HPDE6-E6E7 (cell line): ENCODE data around the gene KMT2E.

Experiments
- DNase-seq: peaks from one replicate; pipeline ENCODE4 v3.0.0; 2011; ENCODE audit warnings: missing footprints; ENCODE audit errors: extremely low spot score

The KMT2E gene

DNA sequence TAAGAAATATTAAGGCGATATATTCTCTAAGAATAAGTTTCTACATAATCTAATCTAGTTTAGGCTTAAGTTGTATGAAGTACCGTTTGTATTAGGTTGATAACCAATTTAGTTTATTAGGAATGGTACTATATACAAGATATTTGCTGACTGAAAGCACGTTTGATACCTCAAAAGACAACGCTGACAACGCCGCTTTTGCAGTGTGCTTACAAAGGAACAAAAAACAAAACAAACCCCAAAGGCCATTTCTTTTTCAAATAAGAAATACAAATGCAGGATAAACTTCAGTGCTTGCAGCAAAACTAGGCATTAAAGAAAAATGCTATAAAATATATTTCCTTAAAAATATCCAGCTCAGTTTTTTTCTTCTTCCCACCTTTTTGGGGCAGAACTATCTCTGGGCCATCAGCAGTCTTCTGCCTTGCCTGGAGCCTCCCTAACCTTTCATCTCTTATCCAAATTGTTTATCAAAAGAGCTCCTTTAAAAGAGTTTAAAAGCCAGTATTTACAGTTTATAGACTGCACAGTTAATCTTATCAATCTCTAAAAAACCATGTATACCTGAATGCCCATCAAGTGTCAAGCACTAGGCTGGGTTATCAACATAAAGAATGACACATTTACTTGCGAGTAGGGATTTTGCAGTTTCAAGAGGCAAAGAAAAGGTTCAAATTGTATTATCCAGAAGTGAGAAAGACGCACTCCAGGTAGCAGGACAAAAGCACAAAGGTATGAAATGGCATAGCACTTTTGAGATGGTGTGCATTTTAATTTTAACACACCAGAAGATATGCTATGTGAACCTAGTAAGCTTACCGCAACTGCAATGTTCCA is 4.1 kb upstream of the KMT2E start:
- no peak for DNase-seq

- DNase-seq: no peak
Measured at GRCh38 chr7:105010504-105011130, 3.4 kb upstream of the KMT2E start.

DNA sequence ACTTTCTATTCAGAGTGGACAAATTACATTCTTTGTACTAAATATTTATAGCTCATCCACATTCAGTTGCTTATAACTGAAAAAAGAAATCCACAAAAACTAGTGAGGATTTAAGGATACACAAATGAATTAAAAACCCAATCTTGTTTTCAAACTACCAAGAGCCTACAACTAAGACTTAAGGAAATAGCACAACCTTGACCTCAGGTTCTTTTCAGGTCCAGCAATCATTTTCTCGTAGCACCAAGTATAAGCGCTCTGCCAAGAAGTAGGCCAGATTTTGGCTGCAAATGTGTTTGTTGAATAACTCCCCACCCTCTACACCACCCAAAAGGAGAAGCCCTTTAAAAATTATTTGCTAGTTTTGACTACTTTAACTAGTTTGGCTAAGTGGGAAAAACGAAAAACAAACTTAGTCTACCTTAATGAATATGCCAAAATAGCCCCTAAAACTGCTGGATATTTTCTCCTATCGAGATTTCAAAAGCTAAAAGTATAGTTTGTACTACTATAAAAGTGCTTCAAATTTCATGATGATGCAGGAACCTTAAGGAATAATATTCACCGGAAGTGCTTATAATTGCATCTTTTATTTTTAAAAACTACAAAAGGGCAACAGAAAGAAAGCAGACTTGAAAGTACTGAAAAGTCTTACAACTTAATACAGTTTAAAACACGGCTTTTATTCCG is 2.7 kb upstream of the KMT2E start:
- no peak for DNase-seq

DNA sequence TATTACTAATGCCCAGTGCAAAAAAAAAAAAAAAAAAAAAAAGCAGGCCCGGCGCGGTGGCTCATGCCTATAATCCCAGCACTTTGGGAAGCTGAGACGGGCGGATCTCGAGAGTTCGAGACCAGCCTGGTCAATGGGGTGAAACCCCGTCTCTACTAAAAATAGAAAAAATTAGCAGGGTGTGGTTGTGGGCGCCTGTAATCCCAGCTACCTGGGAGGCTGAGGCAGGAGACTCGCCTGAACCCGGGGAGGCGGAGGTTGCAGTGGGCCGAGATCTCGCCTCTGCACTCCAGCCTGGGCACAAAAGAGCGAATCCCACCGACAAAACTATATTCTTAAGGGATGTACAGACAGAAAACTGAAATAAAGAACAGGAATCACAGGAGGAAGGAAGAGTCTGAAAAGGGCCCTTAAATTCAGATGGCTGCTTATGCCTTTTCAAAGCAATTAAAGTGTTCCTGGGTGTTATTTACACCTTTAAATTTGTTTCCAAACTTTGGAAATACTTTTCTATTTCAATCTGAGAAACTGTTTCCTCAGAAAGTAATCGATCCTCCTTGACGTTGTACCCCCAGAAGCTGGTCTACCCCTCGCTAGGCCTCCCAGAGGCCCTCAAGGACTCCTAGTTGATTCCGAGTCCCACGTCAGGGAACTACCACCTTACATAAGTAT is 2.0 kb upstream of the KMT2E start:
- DNase-seq: no peak

DNA sequence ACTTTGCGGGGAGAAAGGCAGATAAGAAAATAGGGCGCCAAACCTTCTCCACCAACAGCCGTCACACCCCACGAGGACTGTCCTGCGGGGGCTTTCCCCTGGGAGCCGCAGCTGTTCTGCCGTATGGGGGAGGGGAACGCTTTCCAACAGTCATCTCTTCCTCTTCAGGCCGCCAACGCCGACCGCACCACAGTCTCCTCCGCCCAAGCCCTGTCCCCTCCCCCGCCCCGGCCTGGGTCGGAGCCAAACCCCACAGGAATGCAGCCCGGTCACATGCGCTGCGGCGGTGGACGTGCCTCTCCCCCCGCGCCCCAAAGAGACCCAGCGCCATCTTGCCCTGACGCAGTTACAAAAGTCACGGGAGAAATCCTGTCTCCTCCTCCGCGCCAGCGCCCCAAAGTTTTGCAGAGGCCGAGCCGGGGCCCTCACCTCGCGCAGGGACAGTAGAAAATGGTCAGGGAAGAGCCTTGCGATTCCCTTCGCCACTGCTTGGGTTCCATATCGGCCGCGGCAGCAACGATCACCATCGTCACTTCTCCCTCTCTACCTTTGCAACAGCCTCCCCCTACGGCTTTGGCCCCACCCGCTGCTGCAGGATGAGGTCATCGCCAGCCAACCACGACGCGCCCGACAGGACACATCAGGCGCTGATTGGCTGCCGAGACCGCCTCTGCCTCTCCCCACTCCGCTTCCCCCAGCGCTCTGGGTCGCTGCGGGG is 1.3 kb upstream of the KMT2E start:
- peak; percentile 97 for DNase-seq

GRCh38 chr7:105013221-105013815 is 687 bp upstream of the KMT2E start:
- peak; percentile 87 for DNase-seq

GRCh38 chr7:105014693-105015389 is 836 bp downstream of the KMT2E start:
- peak; percentile 38 for DNase-seq

DNA sequence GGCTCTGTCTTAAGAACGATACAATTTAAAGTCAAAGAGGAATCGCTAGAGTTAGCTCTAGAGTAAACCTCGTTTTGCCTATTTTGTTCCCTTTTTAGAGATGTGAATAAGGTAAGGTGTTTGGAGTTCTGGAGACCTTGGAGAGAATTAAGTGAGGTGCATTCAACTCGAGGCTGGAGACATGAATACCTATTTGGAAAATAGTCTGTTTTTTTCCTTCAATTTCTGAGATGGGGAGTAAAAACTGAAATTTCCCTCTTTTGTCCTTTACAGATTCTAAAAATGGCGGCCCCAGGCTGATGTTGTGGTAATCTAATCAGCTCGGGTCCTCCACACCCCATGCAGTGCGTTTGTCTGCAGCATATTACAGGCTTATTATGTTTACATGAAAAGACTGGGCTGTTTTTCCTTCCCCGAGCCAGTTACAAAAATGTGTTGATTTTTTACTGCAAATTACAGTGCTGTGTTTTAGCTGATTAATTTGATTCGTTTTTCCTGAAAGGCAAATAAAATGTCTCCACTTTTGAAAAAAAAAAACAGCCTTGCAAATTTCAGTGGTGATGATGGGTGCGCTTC is 1.5 kb downstream of the KMT2E start:
- DNase-seq: no peak

- no peak for DNase-seq
Measured at GRCh38 chr7:105016068-105016708, 2.2 kb downstream of the KMT2E start.

GRCh38 chr7:105016709-105017656 is 3.0 kb downstream of the KMT2E start:
- DNase-seq: no peak

GRCh38 chr7:105017657-105018365 is 3.8 kb downstream of the KMT2E start:
- DNase-seq: no peak

DNA sequence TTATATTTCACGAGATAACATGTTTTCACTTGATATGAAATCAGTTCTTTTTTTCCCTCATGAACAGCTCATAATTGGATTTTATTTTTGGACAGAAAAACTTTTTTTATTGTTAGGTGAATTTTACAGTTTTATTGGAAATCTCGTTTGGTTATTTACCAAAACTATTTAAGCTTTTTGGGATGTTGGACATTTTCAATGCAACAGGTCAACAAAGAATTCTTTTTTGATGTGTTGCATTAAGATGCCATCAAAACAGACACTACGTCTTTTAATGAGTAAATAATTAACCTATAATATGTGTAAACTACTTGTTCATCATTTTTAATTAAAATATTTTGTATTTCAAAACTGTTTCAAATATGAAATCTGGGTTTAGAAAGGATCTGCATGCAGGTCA is 5.3 kb downstream of the KMT2E start:
- no peak for DNase-seq

- no peak for DNase-seq
Measured at GRCh38 chr7:105020926-105021325, 6.9 kb downstream of the KMT2E start.

GRCh38 chr7:105021352-105021751 is 7.3 kb downstream of the KMT2E start:
- DNase-seq: no peak

DNA sequence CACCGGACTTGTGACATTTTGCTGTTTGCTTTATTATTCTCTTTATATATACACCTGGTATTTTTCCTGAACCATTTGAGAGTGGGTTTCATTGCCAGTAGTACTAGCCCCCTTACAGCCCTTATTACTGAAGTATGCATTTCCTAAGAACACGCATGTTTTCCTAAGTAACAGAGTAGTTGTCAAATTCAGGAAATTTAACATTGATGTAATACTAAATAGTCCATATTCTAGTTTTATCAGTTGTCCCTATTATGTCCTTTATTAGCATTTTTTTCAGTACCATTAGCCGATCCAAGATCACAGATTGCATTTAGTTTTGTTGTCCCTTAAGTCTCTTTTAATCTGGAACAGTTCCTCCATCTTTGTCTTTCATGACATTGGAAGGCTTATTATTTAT is 8.0 kb downstream of the KMT2E start:
- no peak for DNase-seq

GRCh38 chr7:105022458-105022857 is 8.5 kb downstream of the KMT2E start:
- no peak for DNase-seq

GRCh38 chr7:105024734-105025133 is 10.7 kb downstream of the KMT2E start:
- DNase-seq: no peak

GRCh38 chr7:105026750-105027149 is 12.7 kb downstream of the KMT2E start:
- DNase-seq: no peak
